CD4-positive, alpha-beta T cell treated with Interleukin-6 at 100 ng/mL for 8 hours (primary cell): ENCODE results near the gene ALG1L2.
"Not testable (repeated sequence)": the region's sequence is repeated elsewhere in the genome, so short reads cannot be mapped to it uniquely, and the experiment has no call there.

Experiments
- DNase-seq: peaks from one replicate; pipeline ENCODE4 v3.0.0-alpha.2; 2020; ENCODE audit warnings: mixed read lengths, low spot score

ALG1L2 gene

GRCh38 chr3:130094491-130094941 lies 12.9 kb downstream of the ALG1L2 start:
- DNase-seq = not testable (repeated sequence)

- not testable (repeated sequence) for DNase-seq
These were observed 14.2 kb downstream of the ALG1L2 start for GRCh38 chr3:130095858-130096257.

- not testable (repeated sequence) for DNase-seq
These were observed 15.5 kb downstream of the ALG1L2 start for GRCh38 chr3:130097096-130097495.

GRCh38 chr3:130097690-130098638 lies 16.3 kb downstream of the ALG1L2 start:
- DNase-seq = not testable (repeated sequence)

GRCh38 chr3:130098639-130099385 lies 17.2 kb downstream of the ALG1L2 start:
- not testable (repeated sequence) for DNase-seq

- not testable (repeated sequence) for DNase-seq
These were observed 20.9 kb downstream of the ALG1L2 start for GRCh38 chr3:130102545-130102944.

- DNase-seq = not testable (repeated sequence)
These were observed 22.6 kb downstream of the ALG1L2 start for GRCh38 chr3:130104191-130104590.

- DNase-seq = not testable (repeated sequence)
These were observed 25.8 kb downstream of the ALG1L2 start for GRCh38 chr3:130107333-130107995.

- not testable (repeated sequence) for DNase-seq
These were observed 27.4 kb downstream of the ALG1L2 start for GRCh38 chr3:130108836-130109585.

- not testable (repeated sequence) for DNase-seq
These were observed 28.9 kb downstream of the ALG1L2 start for GRCh38 chr3:130110386-130111169.

- DNase-seq = peak; percentile 99
These were observed 29.7 kb downstream of the ALG1L2 start for GRCh38 chr3:130111185-130111864.

GRCh38 chr3:130111865-130112747 lies 30.5 kb downstream of the ALG1L2 start:
- DNase-seq = peak; percentile 97

- DNase-seq = not testable (repeated sequence)
These were observed 31.1 kb downstream of the ALG1L2 start for GRCh38 chr3:130112748-130113073.

GRCh38 chr3:130115400-130115799 lies 33.8 kb downstream of the ALG1L2 start:
- DNase-seq = not testable (repeated sequence)

- no peak for DNase-seq
These were observed 36.3 kb downstream of the ALG1L2 start for GRCh38 chr3:130117933-130118332.

GRCh38 chr3:130119824-130120223 lies 38.2 kb downstream of the ALG1L2 start:
- not testable (repeated sequence) for DNase-seq

- not testable (repeated sequence) for DNase-seq
These were observed 38.7 kb downstream of the ALG1L2 start for GRCh38 chr3:130120291-130120690.

GRCh38 chr3:130122891-130123775 lies 41.5 kb downstream of the ALG1L2 start:
- DNase-seq = not testable (repeated sequence)
